CD4-positive, alpha-beta T cell (primary cell): ENCODE data around the gene BTG1. TPM values are rescaled to one million over a fixed set of nuclear protein-coding genes. Genes with fewer than 3 reads are reported as not detected.

ENCODE experiments used
- ATAC-seq: fragments of 200-7000 bp; cut with Tn5 transposase; one replicate; pipeline ENCODE4 v1.10.0; 2022; ENCODE audit warnings: mild to moderate bottlenecking; ENCODE audit not compliant: poor library complexity
- CTCF ChIA-PET: fragments of 350-600 bp; sonication (Branson Sonifier 250); formaldehyde crosslinking; loops from one replicate; lab custom pipeline; 2021; ENCODE audit warnings: antibody characterized with exemption, inconsistent platforms; lab: Charles Lee
- POLR2A ChIA-PET: fragments of 350-600 bp; sonication (Branson Sonifier 250); formaldehyde crosslinking; loops from one replicate; lab custom pipeline; 2021; ENCODE audit warnings: antibody characterized with exemption, inconsistent platforms; lab: Charles Lee
- DNase-seq, 14 experiments: peaks; one replicate each; pipeline ENCODE4 v3.0.0-alpha.2; 2013 to 2020; ENCODE audit warnings: mixed read lengths in 2 of 14
- H3K27ac ChIP-seq, 2 donors: one replicate each; pipeline versions ENCODE4 v1.5.1 to v1.7.0; 2013; ENCODE audit warnings: low read length in 2 of 2, low read depth in 1 of 2, mild to moderate bottlenecking in 1 of 2
- H3K27me3 ChIP-seq, 2 experiments: 1 replicate in 1 of 2; 2 replicates in 1 of 2; pipeline versions ENCODE4 v1.6.1 to v1.7.0; 2013; ENCODE audit warnings: low read length in 2 of 2, control low read depth in 1 of 2, mild to moderate bottlenecking in 1 of 2, moderate library complexity in 1 of 2; ENCODE audit not compliant: insufficient read depth in 2 of 2, control insufficient read depth in 1 of 2
- H3K36me3 ChIP-seq: one replicate; pipeline ENCODE4 v1.6.1; 2013; ENCODE audit warnings: low read length, control low read depth; ENCODE audit not compliant: insufficient read depth
- H3K4me1 ChIP-seq: one replicate; pipeline ENCODE4 v1.6.1; 2013; ENCODE audit warnings: low read length, control low read depth; ENCODE audit not compliant: insufficient read depth
- H3K4me3 ChIP-seq: one replicate; pipeline ENCODE4 v1.5.1; 2013; ENCODE audit warnings: mild to moderate bottlenecking, low read length, moderate library complexity
- H3K9me3 ChIP-seq, 2 experiments: 1 replicate in 1 of 2; 2 replicates in 1 of 2; pipeline versions ENCODE4 v1.6.1 to v1.7.0; 2013; ENCODE audit warnings: low read length in 2 of 2, mild to moderate bottlenecking in 2 of 2, control low read depth in 1 of 2, moderate library complexity in 1 of 2; ENCODE audit not compliant: control insufficient read depth in 1 of 2, insufficient read depth in 1 of 2
- H3K27ac Mint-ChIP-seq: one replicate; pipeline ENCODE4 v1.8.0; 2020; ENCODE audit warnings: mixed read lengths
- H3K27me3 Mint-ChIP-seq: one replicate; pipeline ENCODE4 v1.8.0; 2021; ENCODE audit warnings: mixed read lengths
- H3K36me3 Mint-ChIP-seq: one replicate; pipeline ENCODE4 v1.8.0; 2021; ENCODE audit warnings: low read depth, mixed read lengths
- H3K4me1 Mint-ChIP-seq: one replicate; pipeline ENCODE4 v1.8.0; 2021; ENCODE audit warnings: low read depth, mixed read lengths
- H3K4me3 Mint-ChIP-seq: one replicate; pipeline ENCODE4 v1.8.0; 2020; ENCODE audit warnings: mild to moderate bottlenecking, mixed read lengths
- H3K9me3 Mint-ChIP-seq: one replicate; pipeline ENCODE4 v1.8.0; 2020; ENCODE audit warnings: mixed read lengths
- CTCF ChIP-seq: fragments of 200-600 bp; IDR thresholded peaks from one replicate; pipeline ENCODE4 v1.8.0; 2022; ENCODE audit warnings: antibody characterized with exemption, mild to moderate bottlenecking
- intact Hi-C, 2 experiments: fragments of 100-400 bp; cut with DNase I in 1 of 2; cut with micrococcal nuclease in 1 of 2; formaldehyde crosslinking; loops; one replicate each; pipeline versions ENCODE4 v1.15.1 to v1.9.0; 2023 to 2025; cut with DNase I, micrococcal nuclease
- total RNA-seq, 174 experiments: library from RNA in 2 of 174; stranded (reverse) in 2 of 174; gene quantifications; one replicate each; pipeline ENCODE4 v1.2.3 and lab custom pipeline; 2021 to 2026

The BTG1 gene
- total RNA-seq, 2 experiments from 2014 or later: 1,698 to 1,774 TPM

DNA sequence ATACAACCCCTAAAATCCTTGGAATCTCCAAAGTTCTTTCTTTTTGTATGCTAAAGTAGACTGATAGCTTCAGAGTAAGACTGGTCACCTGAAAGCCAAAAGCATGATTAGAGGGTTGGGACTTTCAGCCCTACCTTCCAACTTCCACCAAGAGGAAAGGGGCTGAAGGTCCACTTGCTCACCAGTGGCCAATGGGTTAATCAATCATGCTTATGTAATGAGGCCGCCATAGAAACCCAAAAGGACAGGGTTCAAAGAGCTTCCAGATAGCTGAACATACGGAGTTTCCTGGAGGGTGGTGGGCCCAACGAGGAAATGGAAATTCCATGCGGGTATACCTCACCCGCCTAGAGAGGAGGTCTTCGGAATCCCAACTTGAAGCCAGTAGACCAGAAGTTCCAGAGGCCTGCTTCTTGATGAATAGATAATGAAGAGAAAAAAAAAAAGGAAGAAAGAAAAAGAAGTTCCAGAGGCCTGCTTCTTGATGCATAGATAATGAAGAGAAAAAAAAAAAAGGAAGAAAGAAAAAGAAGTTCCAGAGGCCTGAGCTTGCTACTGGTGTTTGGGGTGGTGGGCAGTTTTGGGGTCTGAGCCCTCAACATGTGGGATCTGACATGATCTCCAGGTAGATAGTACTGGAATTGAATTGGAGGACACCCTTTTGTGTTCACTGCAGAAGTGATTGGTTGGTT is 11.2 kb upstream of the BTG1 start:
- Histone ChIP-seq H3K27ac (peak overlapping the region in 1 of 2 donors; percentile 26), H3K9me3 (peaks cover 0 to 4% of the 10 kb centered on the region in 2 experiments), H3K4me1 (peaks cover 13% of the 10 kb centered on the region), H3K4me3 (no peak overlapping the region), H3K27me3 (no peaks in the 10 kb centered on the region), H3K36me3 (no peaks in the 10 kb centered on the region)
- H3K9me3 Mint-ChIP-seq: peaks cover 2% of the 10 kb centered on the region
- intact Hi-C loops: no loop called here
- ChIA-PET POLR2A (interaction anchor here (3.1 kb wide), 1 partner anchor 11 kb away, joined by 31 read pairs; the partner anchor contains the start of gene BTG1), CTCF (no interaction called here)
- H3K36me3 Mint-ChIP-seq: peaks cover 17% of the 10 kb centered on the region
- no peak for ATAC-seq
- no peaks in the 10 kb centered on the region for H3K27me3 Mint-ChIP-seq
- H3K27ac Mint-ChIP-seq: peak overlapping the region; percentile 92
- DNase-seq: no peak
- TF ChIP-seq CTCF: no peak
- H3K4me3 Mint-ChIP-seq: no peak overlapping the region
- peaks cover 63% of the 10 kb centered on the region for H3K4me1 Mint-ChIP-seq

DNA sequence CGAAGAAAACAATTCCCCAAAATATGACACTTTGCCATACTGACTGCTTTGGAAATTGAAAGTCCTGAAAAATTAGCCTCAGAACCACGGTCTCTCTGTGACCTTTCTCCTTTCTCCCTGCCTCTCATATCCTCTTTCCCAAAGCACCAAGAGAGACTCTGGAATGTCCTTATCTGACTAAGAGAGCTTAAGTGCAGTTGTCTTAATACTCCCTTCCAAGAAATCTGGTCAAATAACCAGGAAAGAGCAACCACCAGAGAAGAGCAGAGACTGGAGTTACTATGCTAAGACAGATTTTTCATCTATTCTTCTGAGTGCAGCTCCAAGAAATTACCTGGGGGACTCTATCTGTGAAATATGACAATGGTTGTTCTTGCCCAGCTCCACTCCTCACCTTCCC is 10.5 kb upstream of the BTG1 start:
- H3K36me3 ChIP-seq: no peaks in the 10 kb centered on the region
- CTCF ChIA-PET: interaction anchor here (0.6 kb wide), 1 partner anchor 452 kb away, joined by 6 read pairs; no protein-coding TSS in a partner anchor
- no peaks in the 10 kb centered on the region for H3K27me3 Mint-ChIP-seq
- peaks cover 59% of the 10 kb centered on the region for H3K4me1 Mint-ChIP-seq
- ATAC-seq: no peak
- H3K27ac ChIP-seq: no peak overlapping the region
- H3K27me3 ChIP-seq: no peaks in the 10 kb centered on the region
- no peak for DNase-seq
- no peak overlapping the region for H3K4me3 ChIP-seq
- H3K4me1 ChIP-seq: peaks cover 13% of the 10 kb centered on the region
- no peak overlapping the region for H3K4me3 Mint-ChIP-seq
- H3K9me3 ChIP-seq: peaks cover 0 to 4% of the 10 kb centered on the region in 2 experiments
- TF ChIP-seq CTCF: no peak
- peaks cover 2% of the 10 kb centered on the region for H3K9me3 Mint-ChIP-seq
- intact Hi-C loops: no loop called here
- peak overlapping the region; percentile 92 for H3K27ac Mint-ChIP-seq
- POLR2A ChIA-PET: interaction anchor here (0.6 to 3.1 kb wide), 3 partner anchors 8 to 77 kb away, joined by 3 to 31 read pairs (median 4); partner anchors contain the start of gene BTG1
- H3K36me3 Mint-ChIP-seq: peaks cover 24% of the 10 kb centered on the region

GRCh38 chr12:92155733-92156132 is 10.1 kb upstream of the BTG1 start:
- POLR2A ChIA-PET: interaction anchor here (0.6 to 3.1 kb wide), 3 partner anchors 8 to 78 kb away, joined by 3 to 31 read pairs (median 4); partner anchors contain the start of gene BTG1
- Mint-ChIP-seq H3K36me3 (peaks cover 28% of the 10 kb centered on the region), H3K4me1 (peaks cover 55% of the 10 kb centered on the region), H3K27me3 (no peaks in the 10 kb centered on the region), H3K4me3 (no peak overlapping the region), H3K27ac (peak overlapping the region; percentile 92), H3K9me3 (peaks cover 2% of the 10 kb centered on the region)
- H3K4me3 ChIP-seq: no peak overlapping the region
- no peaks in the 10 kb centered on the region for H3K27me3 ChIP-seq
- ATAC-seq (no peak), DNase-seq (no peak)
- peaks cover 0 to 8% of the 10 kb centered on the region in 2 experiments for H3K9me3 ChIP-seq
- no peak overlapping the region for H3K27ac ChIP-seq
- intact Hi-C loops: no loop called here
- no peaks in the 10 kb centered on the region for H3K36me3 ChIP-seq
- CTCF ChIA-PET: interaction anchor here (0.6 kb wide), 1 partner anchor 452 kb away, joined by 6 read pairs; no protein-coding TSS in a partner anchor
- no peak for TF ChIP-seq CTCF
- H3K4me1 ChIP-seq: peaks cover 13% of the 10 kb centered on the region
